IMR-90 (cell line): ENCODE data around the gene MET.

ENCODE experiments used
- CEBPB ChIP-seq: IDR thresholded peaks from 2 replicates; pipeline ENCODE4 v1.6.1; 2012; ENCODE audit warnings: low read depth, low read length, improper control_type of control experiment
- CHD1 ChIP-seq: IDR thresholded peaks from 2 replicates; pipeline ENCODE4 v1.6.1; 2012; ENCODE audit warnings: low read depth, low read length, improper control_type of control experiment
- FOS ChIP-seq: fragments of 150-350 bp; IDR thresholded peaks from 2 replicates; pipeline ENCODE4 v1.6.1; 2016; ENCODE audit warnings: low read depth, low read length
- MAZ ChIP-seq: IDR thresholded peaks from 2 replicates; pipeline ENCODE4 v1.6.1; 2012; ENCODE audit warnings: low read depth, mild to moderate bottlenecking, low read length, improper control_type of control experiment, moderate library complexity, borderline replicate concordance
- POLR2A ChIP-seq: IDR thresholded peaks from 2 replicates; pipeline ENCODE4 v1.6.1; 2012; ENCODE audit warnings: mild to moderate bottlenecking, low read depth, low read length
- RAD21 ChIP-seq: IDR thresholded peaks from 2 replicates; pipeline ENCODE4 v1.6.1; 2012; ENCODE audit warnings: low read length, improper control_type of control experiment
- RCOR1 ChIP-seq: IDR thresholded peaks from 2 replicates; pipeline ENCODE4 v1.6.1; 2012; ENCODE audit warnings: mild to moderate bottlenecking, low read length, improper control_type of control experiment; ENCODE audit not compliant: insufficient replicate concordance
- RFX5 ChIP-seq: IDR thresholded peaks from 2 replicates; pipeline ENCODE4 v1.8.0; 2012; ENCODE audit warnings: low read depth, mild to moderate bottlenecking, low read length, moderate library complexity
- TF ChIP-seq, protein P1 (sequence below): conservative IDR thresholded peaks from 2 replicates; pipeline ENCODE4 v1.5.1; 2012; ENCODE audit warnings: mild to moderate bottlenecking, low read depth, low read length, improper control_type of control experiment
- TF ChIP-seq, protein P2 (sequence below): fragments of 150-350 bp; IDR thresholded peaks from 2 replicates; pipeline ENCODE4 v1.6.1; 2017; ENCODE audit warnings: mild to moderate bottlenecking, antibody characterized with exemption, low read length, low read depth

DNA sequence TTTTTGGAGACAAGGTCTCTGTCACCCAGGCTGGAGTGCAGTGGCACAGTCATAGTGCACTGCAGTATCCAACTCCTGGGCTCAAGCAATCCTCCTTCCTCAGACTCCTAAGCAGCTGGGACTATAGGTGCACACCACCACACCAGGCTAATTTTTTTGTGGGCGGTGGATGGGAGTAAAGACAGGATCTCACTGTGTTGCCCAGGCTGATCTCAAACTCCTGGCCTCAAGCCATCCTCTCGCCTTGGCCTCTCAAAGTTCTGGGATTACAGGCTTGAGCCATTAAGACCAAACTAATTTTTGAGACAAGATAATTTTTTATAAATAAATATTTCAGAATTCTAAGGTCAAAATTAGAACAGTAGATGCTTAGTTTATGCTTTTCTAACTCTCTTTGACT lies 109.6 kb downstream of the MET start:
- TF ChIP-seq POLR2A, result no peak
- TF ChIP-seq, protein P1, sequence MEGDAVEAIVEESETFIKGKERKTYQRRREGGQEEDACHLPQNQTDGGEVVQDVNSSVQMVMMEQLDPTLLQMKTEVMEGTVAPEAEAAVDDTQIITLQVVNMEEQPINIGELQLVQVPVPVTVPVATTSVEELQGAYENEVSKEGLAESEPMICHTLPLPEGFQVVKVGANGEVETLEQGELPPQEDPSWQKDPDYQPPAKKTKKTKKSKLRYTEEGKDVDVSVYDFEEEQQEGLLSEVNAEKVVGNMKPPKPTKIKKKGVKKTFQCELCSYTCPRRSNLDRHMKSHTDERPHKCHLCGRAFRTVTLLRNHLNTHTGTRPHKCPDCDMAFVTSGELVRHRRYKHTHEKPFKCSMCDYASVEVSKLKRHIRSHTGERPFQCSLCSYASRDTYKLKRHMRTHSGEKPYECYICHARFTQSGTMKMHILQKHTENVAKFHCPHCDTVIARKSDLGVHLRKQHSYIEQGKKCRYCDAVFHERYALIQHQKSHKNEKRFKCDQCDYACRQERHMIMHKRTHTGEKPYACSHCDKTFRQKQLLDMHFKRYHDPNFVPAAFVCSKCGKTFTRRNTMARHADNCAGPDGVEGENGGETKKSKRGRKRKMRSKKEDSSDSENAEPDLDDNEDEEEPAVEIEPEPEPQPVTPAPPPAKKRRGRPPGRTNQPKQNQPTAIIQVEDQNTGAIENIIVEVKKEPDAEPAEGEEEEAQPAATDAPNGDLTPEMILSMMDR, result no peak
- TF ChIP-seq MAZ, result no peak
- no peak for TF ChIP-seq RFX5
- TF ChIP-seq RCOR1, result no peak
- no peak for TF ChIP-seq RAD21
- TF ChIP-seq CEBPB, result no peak
- no peak for TF ChIP-seq CHD1
- TF ChIP-seq, protein P2, sequence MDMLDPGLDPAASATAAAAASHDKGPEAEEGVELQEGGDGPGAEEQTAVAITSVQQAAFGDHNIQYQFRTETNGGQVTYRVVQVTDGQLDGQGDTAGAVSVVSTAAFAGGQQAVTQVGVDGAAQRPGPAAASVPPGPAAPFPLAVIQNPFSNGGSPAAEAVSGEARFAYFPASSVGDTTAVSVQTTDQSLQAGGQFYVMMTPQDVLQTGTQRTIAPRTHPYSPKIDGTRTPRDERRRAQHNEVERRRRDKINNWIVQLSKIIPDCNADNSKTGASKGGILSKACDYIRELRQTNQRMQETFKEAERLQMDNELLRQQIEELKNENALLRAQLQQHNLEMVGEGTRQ, result no peak
- TF ChIP-seq FOS, result no peak
